A549 (cell line): ENCODE data around the gene NGEF. TPM values are rescaled to one million over a fixed set of nuclear protein-coding genes. Genes with fewer than 3 reads are reported as not detected.

Source experiments
- ATAC-seq, 2 experiments: fragments of 200-7000 bp in 1 of 2; fragments of >200 bp in 1 of 2; cut with Nextera tagmentation in 1 of 2; cut with Tn5 transposase in 1 of 2; 3 replicates each; pipeline versions ENCODE4 v1.8.0 to v1.9.1; 2018 to 2020; ENCODE audit warnings: mild to moderate bottlenecking in 1 of 2, moderate library complexity in 1 of 2
- CTCF ChIA-PET: fragments of 300-600 bp; sonication (Branson Sonifier 250); formaldehyde crosslinking; extraction: SDS; loops from one replicate; lab custom pipeline; 2021; ENCODE audit warnings: antibody characterized with exemption, inconsistent platforms; lab: Yijun Ruan, JAX
- POLR2A ChIA-PET: fragments of 350-600 bp; formaldehyde crosslinking; extraction: SDS; loops from one replicate; lab custom pipeline; 2021; ENCODE audit warnings: antibody characterized with exemption, inconsistent platforms; lab: Yijun Ruan, JAX
- DNase-seq, 2 experiments: peaks; one replicate each; pipeline versions ENCODE4 v3.0.0 to v3.0.0-alpha.2; 2011 to 2016; ENCODE audit warnings: low read depth in 1 of 2, low spot score in 1 of 2
- FAIRE-seq: peaks from 2 replicates; lab custom pipeline; 2011; peaks lifted over from hg19 to GRCh38; lab: Jason Lieb, UNC
- H3K27ac ChIP-seq, 2 experiments: fragments of >200 bp; sonication (Bioruptor Twin); formaldehyde crosslinking; 3 replicates each; pipeline ENCODE4 v1.5.1; 2016 to 2017
- H3K4me1 ChIP-seq: fragments of >200 bp; sonication (Bioruptor Twin); formaldehyde crosslinking; 3 replicates; pipeline ENCODE4 v1.6.1; 2016
- H3K4me2 ChIP-seq: fragments of >200 bp; sonication (Bioruptor Twin); formaldehyde crosslinking; 3 replicates; pipeline ENCODE4 v1.6.1; 2016
- H3K4me3 ChIP-seq: fragments of >200 bp; sonication (Bioruptor Twin); formaldehyde crosslinking; 3 replicates; pipeline ENCODE4 v1.5.1; 2016
- H3K9me3 ChIP-seq: fragments of >200 bp; sonication (Bioruptor Twin); formaldehyde crosslinking; 3 replicates; pipeline ENCODE4 v1.6.1; 2016
- BCL3 ChIP-seq: fragments of >200 bp; sonication (Bioruptor Twin); formaldehyde crosslinking; IDR thresholded peaks from 3 replicates; pipeline ENCODE4 v1.6.1; 2016
- CBX2 ChIP-seq: fragments of 200-600 bp; sonication (generic); IDR thresholded peaks from 2 replicates; pipeline ENCODE4 v1.6.1; 2016; ENCODE audit warnings: low read depth, mild to moderate bottlenecking, borderline replicate concordance
- CEBPB ChIP-seq, 2 experiments: fragments of >200 bp in 1 of 2; sonication (Bioruptor Twin) in 1 of 2; formaldehyde crosslinking in 1 of 2; IDR thresholded peaks; 2 replicates each; pipeline ENCODE4 v1.6.1; 2012 to 2016
- CHD4 ChIP-seq: fragments of 200-600 bp; sonication (generic); IDR thresholded peaks from 2 replicates; pipeline ENCODE4 v1.6.1; 2016; ENCODE audit warnings: antibody characterized with exemption, mild to moderate bottlenecking, borderline replicate concordance
- CTCF ChIP-seq: fragments of >200 bp; sonication (Bioruptor Twin); formaldehyde crosslinking; IDR thresholded peaks from 3 replicates; pipeline ENCODE4 v1.5.1; 2016
- EHF ChIP-seq: fragments of 250-450 bp; sonication (Bioruptor Pico); IDR thresholded peaks from 2 replicates; pipeline ENCODE4 v1.5.0; 2020; ENCODE audit warnings: mild to moderate bottlenecking
- HES2 ChIP-seq: fragments of >200 bp; sonication (Bioruptor Twin); formaldehyde crosslinking; IDR thresholded peaks from 2 replicates; pipeline ENCODE4 v1.6.1; 2016
- HEYL ChIP-seq: fragments of 250-450 bp; sonication (Bioruptor Pico); IDR thresholded peaks from 2 replicates; pipeline ENCODE4 v1.8.0; 2021; ENCODE audit warnings: mild to moderate bottlenecking, moderate library complexity
- JUN ChIP-seq, 2 experiments: fragments of >200 bp; sonication (Bioruptor Twin); formaldehyde crosslinking; IDR thresholded peaks; 2 replicates in 1 of 2; 3 replicates in 1 of 2; pipeline ENCODE4 v1.6.1; 2016 to 2017
- KDM1A ChIP-seq: fragments of 200-600 bp; sonication (generic); IDR thresholded peaks from 2 replicates; pipeline ENCODE4 v1.6.1; 2016; ENCODE audit warnings: low read depth, mild to moderate bottlenecking
- POLR2AphosphoS2 ChIP-seq: conservative IDR thresholded peaks from 2 replicates; pipeline ENCODE4 v1.6.1; 2012; ENCODE audit warnings: low read length, improper control_type of control experiment, inconsistent platforms
- RAD21 ChIP-seq, 2 experiments: fragments of >200 bp in 1 of 2; sonication (Bioruptor Twin) in 1 of 2; formaldehyde crosslinking in 1 of 2; IDR thresholded peaks in 1 of 2; conservative IDR thresholded peaks in 1 of 2; 2 replicates in 1 of 2; 3 replicates in 1 of 2; pipeline ENCODE4 v1.6.1; 2012 to 2018; ENCODE audit warnings: inconsistent platforms in 1 of 2
- RNF2 ChIP-seq: fragments of 200-600 bp; sonication (generic); IDR thresholded peaks from 2 replicates; pipeline ENCODE4 v1.6.1; 2016; ENCODE audit warnings: low read depth, mild to moderate bottlenecking, antibody characterized with exemption, moderate library complexity, borderline replicate concordance
- SREBF2 ChIP-seq: fragments of 450-650 bp; IDR thresholded peaks from 2 replicates; pipeline ENCODE4 v1.6.1; 2014; ENCODE audit warnings: mild to moderate bottlenecking, moderate library complexity
- TFCP2L1 ChIP-seq: fragments of 250-450 bp; sonication (Bioruptor Pico); IDR thresholded peaks from 2 replicates; pipeline ENCODE4 v1.5.0; 2021; ENCODE audit warnings: mild to moderate bottlenecking
- TP53 ChIP-seq: fragments of 250-450 bp; sonication (Bioruptor Pico); IDR thresholded peaks from 2 replicates; pipeline ENCODE4 v1.5.0; 2021; ENCODE audit warnings: mild to moderate bottlenecking, moderate library complexity
- ZC3H11A ChIP-seq: fragments of 450-650 bp; IDR thresholded peaks from 2 replicates; pipeline ENCODE4 v1.6.1; 2014; ENCODE audit warnings: antibody characterized with exemption, mild to moderate bottlenecking
- ZNF302 ChIP-seq: fragments of 250-450 bp; sonication (Bioruptor Pico); IDR thresholded peaks from 2 replicates; pipeline ENCODE4 v1.9.0; 2021; ENCODE audit warnings: inconsistent platforms, mild to moderate bottlenecking, moderate library complexity
- WGBS: methylation state at CpG from one replicate; pipeline ENCODE4 v1.1.6; 2017; ENCODE audit errors: missing lambda C conversion rate; 5-methylcytosine and 5-hydroxymethylcytosine counted together
- polyA plus RNA-seq, 4 experiments: library from polyadenylated mRNA; depleted of rRNA in 3 of 4; stranded (reverse); fragments of >200 nt; fragmentation: RNase III in 1 of 4; extraction: RNeasy Plus Mini Kit Qiagen cat#74134 plus additional on column Dnase treatment in 1 of 4; gene quantifications; 2 replicates in 3 of 4; 3 replicates in 1 of 4; pipeline ENCODE4 v1.2.3, GENCODE V29; 2011 to 2017
- TF ChIP-seq, protein P1 (sequence below): fragments of 200-600 bp; sonication (generic); IDR thresholded peaks from 2 replicates; pipeline ENCODE4 v1.6.1; 2016; ENCODE audit warnings: antibody characterized with exemption, mild to moderate bottlenecking, moderate library complexity
- TF ChIP-seq, protein P2 (sequence below): fragments of 450-650 bp; IDR thresholded peaks from 2 replicates; pipeline ENCODE4 v1.6.1; 2014; ENCODE audit warnings: antibody characterized with exemption

The NGEF gene
- polyA plus RNA-seq, 2 of the 4 experiments (the other 2 are of a cell fraction) = 8.1 to 9.7 TPM

- 81% methylated on average over 6 of the region's 10 CpGs for WGBS
- H3K27ac ChIP-seq = peak overlapping the region in 1 of 2 experiments; percentile 27; a peak in 1 of 6 replicates
- TF ChIP-seq JUN (IDR thresholded peaks at IDR 0.05) (no peak), RNF2 (no peak), BCL3 (no peak), CHD4 (no peak), CEBPB (IDR thresholded peaks at IDR 0.05) (no peak), CBX2 (no peak), TFCP2L1 (CRISPR knock-in tag) (no peak), SREBF2 (no peak), KDM1A (no peak), HEYL (no peak), RAD21 (conservative IDR thresholded peaks at IDR 0.05 in 1 of 2, IDR thresholded peaks at IDR 0.05 in 1 of 2) (no peak), POLR2AphosphoS2 (no peak), EHF (CRISPR knock-in tag) (no peak), ZC3H11A (no peak), ZNF302 (CRISPR knock-in tag) (no peak), TP53 (CRISPR knock-in tag) (no peak), CTCF (no peak), HES2 (no peak)
- TF ChIP-seq, protein P1, sequence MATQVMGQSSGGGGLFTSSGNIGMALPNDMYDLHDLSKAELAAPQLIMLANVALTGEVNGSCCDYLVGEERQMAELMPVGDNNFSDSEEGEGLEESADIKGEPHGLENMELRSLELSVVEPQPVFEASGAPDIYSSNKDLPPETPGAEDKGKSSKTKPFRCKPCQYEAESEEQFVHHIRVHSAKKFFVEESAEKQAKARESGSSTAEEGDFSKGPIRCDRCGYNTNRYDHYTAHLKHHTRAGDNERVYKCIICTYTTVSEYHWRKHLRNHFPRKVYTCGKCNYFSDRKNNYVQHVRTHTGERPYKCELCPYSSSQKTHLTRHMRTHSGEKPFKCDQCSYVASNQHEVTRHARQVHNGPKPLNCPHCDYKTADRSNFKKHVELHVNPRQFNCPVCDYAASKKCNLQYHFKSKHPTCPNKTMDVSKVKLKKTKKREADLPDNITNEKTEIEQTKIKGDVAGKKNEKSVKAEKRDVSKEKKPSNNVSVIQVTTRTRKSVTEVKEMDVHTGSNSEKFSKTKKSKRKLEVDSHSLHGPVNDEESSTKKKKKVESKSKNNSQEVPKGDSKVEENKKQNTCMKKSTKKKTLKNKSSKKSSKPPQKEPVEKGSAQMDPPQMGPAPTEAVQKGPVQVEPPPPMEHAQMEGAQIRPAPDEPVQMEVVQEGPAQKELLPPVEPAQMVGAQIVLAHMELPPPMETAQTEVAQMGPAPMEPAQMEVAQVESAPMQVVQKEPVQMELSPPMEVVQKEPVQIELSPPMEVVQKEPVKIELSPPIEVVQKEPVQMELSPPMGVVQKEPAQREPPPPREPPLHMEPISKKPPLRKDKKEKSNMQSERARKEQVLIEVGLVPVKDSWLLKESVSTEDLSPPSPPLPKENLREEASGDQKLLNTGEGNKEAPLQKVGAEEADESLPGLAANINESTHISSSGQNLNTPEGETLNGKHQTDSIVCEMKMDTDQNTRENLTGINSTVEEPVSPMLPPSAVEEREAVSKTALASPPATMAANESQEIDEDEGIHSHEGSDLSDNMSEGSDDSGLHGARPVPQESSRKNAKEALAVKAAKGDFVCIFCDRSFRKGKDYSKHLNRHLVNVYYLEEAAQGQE = no peak
- TF ChIP-seq, protein P2, sequence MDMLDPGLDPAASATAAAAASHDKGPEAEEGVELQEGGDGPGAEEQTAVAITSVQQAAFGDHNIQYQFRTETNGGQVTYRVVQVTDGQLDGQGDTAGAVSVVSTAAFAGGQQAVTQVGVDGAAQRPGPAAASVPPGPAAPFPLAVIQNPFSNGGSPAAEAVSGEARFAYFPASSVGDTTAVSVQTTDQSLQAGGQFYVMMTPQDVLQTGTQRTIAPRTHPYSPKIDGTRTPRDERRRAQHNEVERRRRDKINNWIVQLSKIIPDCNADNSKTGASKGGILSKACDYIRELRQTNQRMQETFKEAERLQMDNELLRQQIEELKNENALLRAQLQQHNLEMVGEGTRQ = no peak
- DNase-seq (no peak), FAIRE-seq (no peak), ATAC-seq (no peak; a peak in 1 of 6 replicates)
- H3K4me2 ChIP-seq = no peak overlapping the region
- H3K4me3 ChIP-seq = no peak overlapping the region
- no peaks in the 10 kb centered on the region for H3K4me1 ChIP-seq
- H3K9me3 ChIP-seq = peaks cover 10% of the 10 kb centered on the region; the same call in 2 of the 3 replicates
- ChIA-PET CTCF (interaction anchor here (1.5 kb wide), 1 partner anchor 11 kb away, joined by 8 read pairs; no protein-coding TSS in a partner anchor), POLR2A (no interaction called here)
Measured at GRCh38 chr2:233039846-233040530, 26.9 kb upstream of the NGEF start.
